ENCODE data around the gene PARD3.
A peak's percentile ranks its signal among the peaks of the same experiment; 100 is the strongest.

Gene PARD3

GRCh38 chr10:34821587-34822585 is 6.8 kb upstream of the PARD3 start:
- no peak for DNase-seq

GRCh38 chr10:34817586-34817985 is 2.5 kb upstream of the PARD3 start:
- no peak for DNase-seq

GRCh38 chr10:34817054-34817453 is 2.0 kb upstream of the PARD3 start:
- DNase-seq: no peak

GRCh38 chr10:34816501-34817002 is 1.5 kb upstream of the PARD3 start:
- DNase-seq: no peak

- no peak for DNase-seq
Observed at GRCh38 chr10:34816085-34816496, 995 bp upstream of the PARD3 start.

GRCh38 chr10:34814913-34815184 is 247 bp downstream of the PARD3 start:
- peak; percentile 43 for DNase-seq

- no peak for DNase-seq
Observed at GRCh38 chr10:34814223-34814912, 728 bp downstream of the PARD3 start.

GRCh38 chr10:34813626-34814222 is 1.4 kb downstream of the PARD3 start:
- DNase-seq: no peak

GRCh38 chr10:34812771-34813170 is 2.3 kb downstream of the PARD3 start:
- DNase-seq: no peak

- no peak for DNase-seq
Observed at GRCh38 chr10:34811968-34812514, 3.1 kb downstream of the PARD3 start.

GRCh38 chr10:34811126-34811967 is 3.7 kb downstream of the PARD3 start:
- DNase-seq: no peak

- no peak for DNase-seq
Observed at GRCh38 chr10:34809796-34810195, 5.3 kb downstream of the PARD3 start.

- DNase-seq: peak; percentile 63
Observed at GRCh38 chr10:34808801-34809745, 6.0 kb downstream of the PARD3 start.

- no peak for DNase-seq
Observed at GRCh38 chr10:34808336-34808735, 6.8 kb downstream of the PARD3 start.

GRCh38 chr10:34804306-34804705 is 10.8 kb downstream of the PARD3 start:
- no peak for DNase-seq

- no peak for DNase-seq
Observed at GRCh38 chr10:34802692-34803091, 12.4 kb downstream of the PARD3 start.

- no peak for DNase-seq
Observed at GRCh38 chr10:34801097-34801733, 13.9 kb downstream of the PARD3 start.

- no peak for DNase-seq
Observed at GRCh38 chr10:34800624-34801023, 14.5 kb downstream of the PARD3 start.

- no peak for DNase-seq
Observed at GRCh38 chr10:34798654-34799053, 16.4 kb downstream of the PARD3 start.

GRCh38 chr10:34797155-34797554 is 17.9 kb downstream of the PARD3 start:
- no peak for DNase-seq

GRCh38 chr10:34796133-34796532 is 19.0 kb downstream of the PARD3 start:
- no peak for DNase-seq

All from NCI-H510A treated with DMSO at 0.1 percent for 48 hours (cell line).